Parathyroid adenoma (tissue), 2 donors: ENCODE measurements around the gene TNFRSF13B.
"Not testable (repeated sequence)": the region's sequence is repeated elsewhere in the genome, so short reads cannot be mapped to it uniquely, and the experiment has no call there.

Experiments used
- H2AFZ ChIP-seq: fragments of 300-600 bp; sonication (generic); one replicate; pipeline ENCODE4 v1.7.0; 2017; ENCODE audit warnings: antibody characterized with exemption, mild to moderate bottlenecking
- H3K27ac ChIP-seq: fragments of 300-600 bp; sonication (generic); one replicate; pipeline ENCODE4 v1.7.0; 2017
- H3K27me3 ChIP-seq: fragments of 300-600 bp; sonication (generic); one replicate; pipeline ENCODE4 v1.7.0; 2017; ENCODE audit warnings: low read length; ENCODE audit not compliant: control insufficient read depth, insufficient read depth
- H3K36me3 ChIP-seq: fragments of 300-600 bp; sonication (generic); one replicate; pipeline ENCODE4 v1.7.0; 2017; ENCODE audit warnings: low read length; ENCODE audit not compliant: control insufficient read depth, insufficient read depth
- H3K4me1 ChIP-seq: fragments of 300-600 bp; sonication (generic); one replicate; pipeline ENCODE4 v1.7.0; 2017; ENCODE audit warnings: control low read depth
- H3K4me2 ChIP-seq: fragments of 300-600 bp; sonication (generic); one replicate; pipeline ENCODE4 v1.7.0; 2017; ENCODE audit warnings: low read length
- H3K4me3 ChIP-seq: fragments of 300-600 bp; sonication (generic); one replicate; pipeline ENCODE4 v1.7.0; 2017; ENCODE audit warnings: low read depth, low read length
- H3K79me2 ChIP-seq: fragments of 300-600 bp; sonication (generic); one replicate; pipeline ENCODE4 v1.7.0; 2017; ENCODE audit warnings: control low read depth
- H3K9ac ChIP-seq: fragments of 300-600 bp; sonication (generic); one replicate; pipeline ENCODE4 v1.7.0; 2017; ENCODE audit warnings: mild to moderate bottlenecking
- H3K9me3 ChIP-seq: fragments of 300-600 bp; sonication (generic); one replicate; pipeline ENCODE4 v1.7.0; 2017; ENCODE audit warnings: low read length; ENCODE audit not compliant: control insufficient read depth
- CTCF ChIP-seq: fragments of 300-600 bp; sonication (generic); IDR thresholded peaks from one replicate; pipeline ENCODE4 v1.7.0; 2017; ENCODE audit warnings: antibody characterized with exemption, mild to moderate bottlenecking
- donor health status: primary hyperparathyroidism.

TNFRSF13B gene

DNA sequence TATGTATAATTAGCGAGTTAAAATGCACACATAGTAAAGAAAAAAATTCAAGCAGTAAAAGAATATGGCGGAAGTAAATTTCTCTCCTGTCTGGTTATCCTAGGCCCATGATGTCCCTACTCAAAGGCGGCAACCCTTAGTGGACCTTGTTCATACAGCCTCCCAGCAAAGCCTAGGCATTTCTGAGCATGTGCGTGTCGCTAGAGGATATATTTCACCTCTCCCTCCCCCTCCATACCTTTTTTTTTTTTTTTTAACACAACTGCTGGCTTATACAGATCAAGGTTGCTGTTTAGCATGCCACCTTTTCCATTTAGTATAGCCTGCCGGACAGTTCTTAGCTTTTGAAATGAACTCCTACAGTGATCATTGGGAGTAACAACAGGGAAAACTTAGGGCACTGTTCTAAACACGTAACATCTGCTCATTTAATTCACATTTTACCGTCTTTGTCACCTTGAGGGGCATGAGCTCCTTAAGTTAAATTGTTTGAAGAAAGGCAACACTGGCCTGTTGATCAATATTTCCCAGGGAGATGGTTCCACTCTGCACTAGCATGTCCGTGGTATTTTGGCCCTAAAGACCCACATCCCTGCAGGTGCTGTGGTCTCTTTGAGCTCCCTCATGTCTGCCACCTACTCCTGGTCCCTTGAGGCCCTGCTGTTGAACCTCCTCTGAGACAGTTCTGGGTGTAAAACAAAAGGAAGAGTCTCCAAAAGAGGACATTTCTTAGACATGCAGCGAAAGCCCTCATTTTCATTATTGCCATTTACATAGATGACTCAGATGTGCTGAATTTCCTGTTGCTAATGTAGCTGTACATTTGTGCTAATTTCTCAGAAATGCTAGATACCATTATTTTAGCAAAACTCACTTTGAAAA is 4.1 kb upstream of the TNFRSF13B start:
- TF ChIP-seq CTCF, result no peak
- no peak overlapping the region for H3K4me2 ChIP-seq
- H3K79me2 ChIP-seq, result no peaks in the 10 kb centered on the region
- no peak overlapping the region for H3K27ac ChIP-seq
- H3K4me1 ChIP-seq, result no peaks in the 10 kb centered on the region
- H2AFZ ChIP-seq, result no peak overlapping the region
- no peaks in the 10 kb centered on the region for H3K27me3 ChIP-seq
- no peaks in the 10 kb centered on the region for H3K36me3 ChIP-seq
- H3K9ac ChIP-seq, result no peak overlapping the region
- H3K4me3 ChIP-seq, result no peak overlapping the region
- H3K9me3 ChIP-seq, result no peaks in the 10 kb centered on the region

DNA sequence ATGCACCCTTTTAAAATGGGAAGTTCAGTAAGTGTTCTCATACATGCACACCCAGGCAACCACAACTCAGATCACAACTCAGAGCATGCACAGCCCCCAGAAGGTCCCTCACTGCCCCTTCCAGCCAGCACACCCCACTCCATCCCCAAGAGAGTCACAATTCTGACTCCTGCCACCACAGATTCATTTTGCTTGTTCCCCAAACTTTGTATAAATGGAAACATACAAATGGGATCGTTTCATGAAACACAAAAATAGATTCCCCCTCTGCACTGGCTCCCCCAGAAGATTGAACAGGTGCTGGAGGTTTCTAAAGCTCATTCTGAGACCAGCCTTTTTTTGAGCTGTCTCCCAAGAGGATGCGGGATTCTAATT is 3.3 kb upstream of the TNFRSF13B start:
- no peak overlapping the region for H3K27ac ChIP-seq
- H3K36me3 ChIP-seq, result no peaks in the 10 kb centered on the region
- no peaks in the 10 kb centered on the region for H3K27me3 ChIP-seq
- no peaks in the 10 kb centered on the region for H3K4me1 ChIP-seq
- H3K4me3 ChIP-seq, result no peak overlapping the region
- no peak for TF ChIP-seq CTCF
- H2AFZ ChIP-seq, result no peak overlapping the region
- H3K9me3 ChIP-seq, result no peaks in the 10 kb centered on the region
- H3K4me2 ChIP-seq, result no peak overlapping the region
- no peak overlapping the region for H3K9ac ChIP-seq
- no peaks in the 10 kb centered on the region for H3K79me2 ChIP-seq

GRCh38 chr17:16974569-16975276 is 2.8 kb upstream of the TNFRSF13B start:
- Histone ChIP-seq H3K4me2 (no peak overlapping the region), H3K79me2 (no peaks in the 10 kb centered on the region), H3K4me1 (no peaks in the 10 kb centered on the region), H3K9ac (no peak overlapping the region), H3K9me3 (no peaks in the 10 kb centered on the region), H3K27ac (no peak overlapping the region), H3K36me3 (no peaks in the 10 kb centered on the region), H2AFZ (no peak overlapping the region), H3K27me3 (no peaks in the 10 kb centered on the region), H3K4me3 (no peak overlapping the region)
- no peak for TF ChIP-seq CTCF

DNA sequence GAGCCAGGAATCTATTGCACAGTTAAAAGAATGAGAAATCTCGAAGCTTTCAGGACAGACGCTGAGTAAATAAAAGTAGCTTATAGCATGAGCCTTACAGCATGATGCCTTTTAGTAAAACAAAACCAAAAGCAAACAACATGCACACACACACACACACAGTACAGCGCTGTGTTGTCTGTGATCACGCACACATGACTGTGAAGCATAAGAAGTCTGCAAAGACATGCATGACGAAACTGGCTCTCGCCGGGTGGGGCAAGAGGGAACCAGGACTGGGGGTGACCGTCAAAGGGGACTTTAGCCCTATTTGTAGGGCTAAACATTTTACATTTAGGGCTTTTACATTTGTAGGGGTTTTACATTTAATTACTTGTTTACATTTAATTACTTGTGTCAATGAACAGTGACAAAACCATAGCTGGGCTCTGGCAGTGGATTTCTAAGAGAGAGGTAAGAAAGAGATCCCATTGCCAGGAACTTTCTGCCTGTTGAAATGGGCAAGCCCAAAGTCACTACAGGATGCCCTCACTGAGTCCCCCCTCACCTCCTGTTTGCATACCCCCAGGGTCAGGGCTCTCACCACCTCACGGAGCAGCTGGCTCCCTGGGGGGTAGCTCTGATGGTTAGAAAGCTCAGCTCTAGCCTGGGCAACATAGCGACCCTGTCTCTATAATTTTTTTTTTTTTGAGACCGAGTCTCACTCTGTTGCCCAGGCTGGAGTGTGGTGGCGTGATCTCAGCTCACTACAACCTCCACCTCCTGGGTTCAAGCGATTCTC is 2.0 kb upstream of the TNFRSF13B start:
- Histone ChIP-seq H3K79me2 (no peaks in the 10 kb centered on the region), H3K9me3 (no peaks in the 10 kb centered on the region), H3K27me3 (no peaks in the 10 kb centered on the region), H3K4me3 (no peak overlapping the region), H3K9ac (no peak overlapping the region), H3K4me2 (no peak overlapping the region), H3K27ac (no peak overlapping the region), H2AFZ (no peak overlapping the region), H3K36me3 (no peaks in the 10 kb centered on the region), H3K4me1 (no peaks in the 10 kb centered on the region)
- TF ChIP-seq CTCF, result no peak

- H3K36me3 ChIP-seq, H3K27me3 ChIP-seq, H2AFZ ChIP-seq, H3K9ac ChIP-seq, H3K79me2 ChIP-seq, H3K27ac ChIP-seq, H3K4me2 ChIP-seq, H3K4me1 ChIP-seq, H3K4me3 ChIP-seq, H3K9me3 ChIP-seq: not testable (repeated sequence)
Observed at GRCh38 chr17:16973043-16973442, 1.1 kb upstream of the TNFRSF13B start.
